Stimulated activated CD8-positive, alpha-beta memory T cell treated with anti-CD3 and anti-CD28 coated beads, Interleukin-12 subunit alpha, Interleukin-12 subunit beta, amount 100 ng/mL, for 1 hour (primary cell): Measurements from ENCODE around the gene C20orf173.

Experiments used
- DNase-seq: peaks from one replicate; pipeline ENCODE4 v3.0.0-alpha.2; 2020; ENCODE audit warnings: low read depth

The C20orf173 gene

DNA sequence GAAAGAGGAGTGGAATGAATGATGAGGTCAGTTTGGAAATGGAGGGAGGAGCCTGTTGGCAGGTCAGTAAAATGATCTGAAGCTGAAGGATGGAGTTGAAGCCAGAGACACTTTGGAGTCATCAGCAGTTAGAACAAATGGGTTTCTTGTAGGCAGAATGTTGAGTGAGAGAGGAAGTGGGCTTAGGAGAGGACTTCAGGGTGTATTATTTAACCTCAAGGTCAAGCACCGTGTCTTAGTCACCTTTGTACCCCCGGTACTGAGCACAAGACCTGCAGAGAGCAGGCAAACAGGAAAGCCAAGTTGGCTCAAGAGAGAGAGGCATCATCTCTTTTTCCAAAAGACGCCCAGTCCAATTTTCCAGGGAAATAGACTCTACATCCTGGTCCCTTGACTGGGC, 23.3 kb downstream of the C20orf173 start:
- no peak for DNase-seq

DNA sequence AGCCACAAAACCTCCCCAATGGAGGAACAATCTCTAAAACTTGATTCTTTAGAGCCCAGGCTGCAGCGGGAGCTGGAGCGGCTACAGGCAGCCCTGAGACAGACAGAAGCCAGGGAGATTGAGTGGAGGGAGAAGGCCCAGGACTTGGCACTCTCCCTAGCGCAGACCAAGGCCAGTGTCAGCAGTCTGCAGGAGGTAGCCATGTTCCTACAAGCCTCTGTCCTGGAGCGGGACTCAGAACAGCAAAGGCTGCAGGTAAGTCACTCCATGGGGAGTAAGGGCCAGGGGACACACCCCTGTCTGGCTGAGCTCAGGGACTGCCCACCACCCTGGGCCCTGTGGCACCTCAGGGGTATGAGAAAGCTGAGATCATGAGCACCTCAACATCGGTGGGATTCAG, 24.7 kb downstream of the C20orf173 start:
- DNase-seq, result no peak

DNA sequence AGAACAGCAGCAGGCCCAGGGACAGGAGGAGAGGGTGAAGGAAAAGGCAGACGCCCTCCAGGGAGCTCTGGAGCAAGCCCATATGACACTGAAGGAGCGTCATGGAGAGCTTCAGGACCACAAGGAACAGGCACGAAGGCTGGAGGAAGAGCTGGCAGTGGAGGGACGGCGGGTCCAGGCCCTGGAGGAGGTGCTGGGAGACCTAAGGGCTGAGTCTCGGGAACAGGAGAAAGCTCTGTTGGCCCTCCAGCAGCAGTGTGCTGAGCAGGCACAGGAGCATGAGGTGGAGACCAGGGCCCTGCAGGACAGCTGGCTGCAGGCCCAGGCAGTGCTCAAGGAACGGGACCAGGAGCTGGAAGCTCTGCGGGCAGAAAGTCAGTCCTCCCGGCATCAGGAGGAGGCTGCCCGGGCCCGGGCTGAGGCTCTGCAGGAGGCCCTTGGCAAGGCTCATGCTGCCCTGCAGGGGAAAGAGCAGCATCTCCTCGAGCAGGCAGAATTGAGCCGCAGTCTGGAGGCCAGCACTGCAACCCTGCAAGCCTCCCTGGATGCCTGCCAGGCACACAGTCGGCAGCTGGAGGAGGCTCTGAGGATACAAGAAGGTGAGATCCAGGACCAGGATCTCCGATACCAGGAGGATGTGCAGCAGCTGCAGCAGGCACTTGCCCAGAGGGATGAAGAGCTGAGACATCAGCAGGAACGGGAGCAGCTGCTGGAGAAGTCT, 25.5 kb downstream of the C20orf173 start:
- DNase-seq, result no peak

DNA sequence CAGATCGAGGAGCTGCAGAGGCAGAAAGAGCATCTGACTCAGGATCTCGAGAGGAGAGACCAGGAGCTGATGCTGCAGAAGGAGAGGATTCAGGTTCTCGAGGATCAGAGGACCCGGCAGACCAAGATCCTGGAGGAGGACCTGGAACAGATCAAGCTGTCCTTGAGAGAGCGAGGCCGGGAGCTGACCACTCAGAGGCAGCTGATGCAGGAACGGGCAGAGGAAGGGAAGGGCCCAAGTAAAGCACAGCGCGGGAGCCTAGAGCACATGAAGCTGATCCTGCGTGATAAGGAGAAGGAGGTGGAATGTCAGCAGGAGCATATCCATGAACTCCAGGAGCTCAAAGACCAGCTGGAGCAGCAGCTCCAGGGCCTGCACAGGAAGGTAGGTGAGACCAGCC, 26.2 kb downstream of the C20orf173 start:
- no peak for DNase-seq

DNA sequence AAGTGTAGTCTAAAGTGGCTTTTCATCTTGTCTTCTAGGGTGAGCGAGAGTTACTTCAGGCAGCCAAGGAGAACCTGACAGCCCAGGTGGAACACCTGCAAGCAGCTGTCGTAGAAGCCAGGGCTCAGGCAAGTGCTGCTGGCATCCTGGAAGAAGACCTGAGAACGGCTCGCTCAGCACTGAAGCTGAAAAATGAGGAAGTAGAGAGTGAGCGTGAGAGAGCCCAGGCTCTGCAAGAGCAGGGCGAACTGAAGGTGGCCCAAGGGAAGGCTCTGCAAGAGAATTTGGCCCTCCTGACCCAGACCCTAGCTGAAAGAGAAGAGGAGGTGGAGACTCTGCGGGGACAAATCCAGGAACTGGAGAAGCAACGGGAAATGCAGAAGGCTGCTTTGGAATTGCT, 27.1 kb downstream of the C20orf173 start:
- no peak for DNase-seq

DNA sequence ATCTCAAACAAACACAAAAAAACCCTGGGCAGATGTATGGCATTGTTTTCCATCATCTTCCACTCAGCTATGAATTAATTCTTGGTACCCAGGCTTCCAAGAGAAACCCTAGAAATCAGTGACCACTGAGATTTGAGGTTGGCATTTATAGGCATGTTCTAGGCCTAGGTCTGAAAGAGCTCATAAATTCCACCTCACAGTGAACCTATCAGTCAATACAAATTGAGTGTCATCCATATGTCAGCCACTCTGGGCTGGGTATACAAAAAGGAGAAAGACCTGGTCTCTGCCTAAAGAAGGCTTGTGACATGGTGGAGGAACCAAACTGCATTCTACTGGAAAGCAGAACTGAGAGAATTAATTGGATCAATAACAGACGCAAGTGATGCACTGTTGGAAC, 30.2 kb downstream of the C20orf173 start:
- DNase-seq, result no peak

DNA sequence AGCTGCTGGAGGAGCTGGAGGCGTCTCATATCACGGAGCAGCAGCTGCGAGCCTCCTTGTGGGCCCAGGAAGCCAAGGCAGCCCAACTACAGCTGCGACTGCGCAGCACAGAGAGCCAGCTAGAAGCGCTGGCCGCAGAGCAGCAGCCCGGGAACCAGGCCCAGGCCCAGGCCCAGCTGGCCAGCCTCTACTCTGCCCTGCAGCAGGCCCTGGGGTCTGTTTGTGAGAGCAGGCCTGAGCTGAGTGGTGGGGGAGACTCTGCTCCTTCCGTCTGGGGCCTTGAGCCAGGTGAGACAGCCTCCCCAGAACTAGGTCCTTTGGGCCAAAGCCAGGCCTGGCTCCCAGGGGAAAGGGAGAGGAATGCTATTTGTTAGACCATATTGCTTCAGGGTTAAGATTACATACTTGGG, 31.7 kb downstream of the C20orf173 start:
- no peak for DNase-seq

DNA sequence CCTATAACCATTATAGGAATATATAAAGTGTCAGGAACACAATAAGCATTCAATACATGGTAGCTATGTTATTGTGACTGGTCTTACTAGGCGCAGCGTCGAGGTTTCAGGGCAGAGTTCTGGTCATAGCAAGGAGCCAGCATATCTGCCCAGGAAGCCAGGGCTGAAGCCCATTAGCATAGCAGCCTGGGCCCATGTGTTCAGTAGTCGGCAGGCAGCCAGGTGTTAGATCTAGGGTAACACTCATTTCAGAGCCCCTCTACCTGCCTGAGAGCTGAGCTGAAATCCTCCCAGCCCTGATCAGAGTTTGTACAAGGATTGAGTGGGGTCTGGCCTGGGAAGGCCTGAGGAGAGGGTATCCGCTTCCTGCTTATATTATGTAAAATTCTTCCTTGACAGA, 32.1 kb downstream of the C20orf173 start:
- DNase-seq, result no peak

DNA sequence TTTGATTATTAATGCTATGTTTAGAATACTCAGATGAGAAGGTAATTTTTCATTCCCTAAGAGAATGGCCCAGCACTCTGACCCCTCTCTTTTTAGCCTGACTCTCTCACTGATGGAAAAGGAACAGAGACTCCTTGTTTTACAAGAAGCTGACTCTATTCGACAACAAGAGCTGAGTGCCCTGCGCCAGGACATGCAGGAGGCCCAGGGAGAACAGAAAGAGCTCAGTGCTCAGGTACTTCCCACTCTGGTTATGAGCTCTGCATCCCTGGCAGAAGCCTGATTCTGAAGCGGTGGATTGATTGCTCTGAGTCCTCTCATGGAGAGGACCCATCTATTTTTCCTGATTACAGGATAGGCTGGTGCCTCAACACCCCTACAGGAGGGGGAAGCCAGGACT, 33.0 kb downstream of the C20orf173 start:
- DNase-seq, result no peak

DNA sequence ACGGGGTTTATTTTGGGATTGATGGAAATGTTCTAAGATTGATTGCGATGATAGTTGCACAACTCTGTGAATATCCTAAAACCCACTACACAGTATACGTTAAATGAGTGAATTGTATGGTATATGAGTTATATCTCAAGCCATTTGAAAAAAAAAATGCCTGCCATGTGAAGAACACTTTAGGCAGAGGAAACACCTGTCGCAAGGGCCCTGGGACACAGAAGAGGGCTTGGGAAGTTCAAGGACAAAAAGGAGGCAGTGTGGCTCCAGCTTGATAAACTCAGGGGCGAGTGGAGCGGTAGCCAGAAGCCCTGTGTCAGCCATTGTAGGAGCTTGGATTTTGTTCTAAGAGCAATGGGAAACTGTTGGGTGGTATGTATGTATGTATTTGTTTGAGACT, 37.1 kb downstream of the C20orf173 start:
- DNase-seq, result no peak

DNA sequence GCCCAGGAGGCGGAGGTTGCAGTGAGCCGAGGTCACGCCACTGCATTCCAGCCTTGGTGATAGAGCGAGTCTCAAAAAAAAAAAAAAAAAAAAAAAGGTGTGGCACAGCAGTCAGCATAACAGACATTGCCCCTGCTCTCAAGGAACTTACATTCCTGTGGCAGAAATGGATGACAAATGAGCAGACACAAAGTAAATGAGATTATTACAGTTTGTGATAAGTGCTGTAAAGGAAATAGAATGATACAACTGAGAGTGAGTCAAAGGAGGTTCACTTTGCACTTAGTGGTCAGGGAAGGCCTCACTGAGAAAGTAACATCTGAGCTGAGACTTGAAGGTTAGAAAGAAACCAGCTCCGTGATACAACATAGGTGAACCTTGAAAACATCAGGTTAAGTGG, 37.6 kb downstream of the C20orf173 start:
- DNase-seq, result no peak

DNA sequence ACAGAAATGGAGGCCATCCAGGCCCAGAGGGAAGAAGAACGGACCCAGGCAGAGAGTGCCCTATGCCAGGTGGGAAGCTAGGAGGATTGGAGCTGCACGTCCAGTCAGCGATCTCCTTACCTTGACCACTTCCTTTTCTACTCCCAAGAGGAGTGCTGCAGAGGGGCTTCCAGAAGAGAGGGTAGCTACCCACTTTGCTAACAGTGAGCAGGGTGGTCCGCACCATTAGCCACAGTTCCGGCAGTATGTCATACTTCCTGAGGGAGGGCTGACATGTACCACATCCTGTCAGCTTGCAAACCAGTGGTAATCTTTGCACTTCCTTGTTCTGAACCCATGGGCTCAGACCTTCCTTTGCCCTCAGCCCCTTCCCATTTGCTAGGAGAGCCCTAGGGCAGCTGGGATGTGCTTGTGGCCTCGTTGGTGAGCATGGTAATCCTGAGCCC, 38.7 kb downstream of the C20orf173 start:
- DNase-seq, result peak; percentile 49

DNA sequence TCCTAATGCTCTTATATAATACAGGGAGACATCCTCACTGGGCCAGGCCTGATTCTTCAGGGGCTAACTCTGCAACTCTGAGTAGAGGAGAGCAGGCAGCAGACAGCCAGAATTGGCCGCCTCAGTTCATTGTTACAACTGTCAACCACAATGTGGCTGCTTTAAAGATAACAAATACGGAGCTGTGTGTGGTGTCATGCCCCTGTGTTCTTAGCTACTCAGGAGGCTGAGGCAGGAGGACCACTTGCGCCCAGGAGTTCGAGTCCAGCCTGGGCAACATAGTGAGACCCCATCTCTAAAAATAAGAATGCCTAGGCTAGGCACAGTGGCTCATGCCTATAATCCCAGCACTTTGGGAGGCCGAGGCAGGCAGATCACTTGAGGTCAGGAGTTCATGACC, 39.7 kb downstream of the C20orf173 start:
- no peak for DNase-seq

DNA sequence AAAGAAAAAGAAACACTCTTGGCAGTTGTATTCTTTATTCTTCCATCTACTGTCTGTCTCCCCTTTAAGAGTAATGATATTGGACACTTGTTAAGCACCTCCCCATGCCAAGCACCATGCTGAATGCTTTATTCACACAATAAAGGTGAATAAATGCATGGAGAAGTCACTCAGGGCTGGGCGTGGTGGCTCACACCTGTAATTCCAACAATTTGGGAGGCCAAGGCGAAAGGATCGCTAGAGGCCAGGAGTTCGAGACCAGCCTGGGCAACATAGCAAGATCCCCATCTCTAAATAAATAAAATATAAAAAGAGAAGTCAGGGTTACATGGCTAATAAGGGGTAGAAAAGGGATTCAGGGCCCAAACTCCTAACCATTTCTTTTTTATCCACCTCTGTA, 42.0 kb downstream of the C20orf173 start:
- no peak for DNase-seq

DNA sequence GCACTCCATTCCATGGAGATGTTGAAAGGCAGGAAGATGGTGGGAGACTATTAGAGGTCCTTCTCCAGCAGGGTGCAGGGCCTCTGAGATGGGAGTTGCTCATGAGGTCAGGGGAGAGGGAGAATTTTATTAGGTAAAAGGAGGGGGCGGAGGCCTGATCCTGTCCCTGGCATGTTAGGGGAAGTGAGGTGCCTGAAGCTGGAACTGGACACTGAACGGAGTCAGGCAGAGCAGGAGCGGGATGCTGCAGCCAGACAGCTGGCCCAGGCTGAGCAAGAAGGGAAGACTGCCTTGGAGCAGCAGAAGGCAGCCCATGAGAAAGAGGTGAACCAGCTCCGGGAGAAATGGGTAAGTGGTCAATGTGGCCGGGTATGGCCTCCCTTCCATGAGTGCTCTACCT, 49.7 kb downstream of the C20orf173 start:
- no peak for DNase-seq

DNA sequence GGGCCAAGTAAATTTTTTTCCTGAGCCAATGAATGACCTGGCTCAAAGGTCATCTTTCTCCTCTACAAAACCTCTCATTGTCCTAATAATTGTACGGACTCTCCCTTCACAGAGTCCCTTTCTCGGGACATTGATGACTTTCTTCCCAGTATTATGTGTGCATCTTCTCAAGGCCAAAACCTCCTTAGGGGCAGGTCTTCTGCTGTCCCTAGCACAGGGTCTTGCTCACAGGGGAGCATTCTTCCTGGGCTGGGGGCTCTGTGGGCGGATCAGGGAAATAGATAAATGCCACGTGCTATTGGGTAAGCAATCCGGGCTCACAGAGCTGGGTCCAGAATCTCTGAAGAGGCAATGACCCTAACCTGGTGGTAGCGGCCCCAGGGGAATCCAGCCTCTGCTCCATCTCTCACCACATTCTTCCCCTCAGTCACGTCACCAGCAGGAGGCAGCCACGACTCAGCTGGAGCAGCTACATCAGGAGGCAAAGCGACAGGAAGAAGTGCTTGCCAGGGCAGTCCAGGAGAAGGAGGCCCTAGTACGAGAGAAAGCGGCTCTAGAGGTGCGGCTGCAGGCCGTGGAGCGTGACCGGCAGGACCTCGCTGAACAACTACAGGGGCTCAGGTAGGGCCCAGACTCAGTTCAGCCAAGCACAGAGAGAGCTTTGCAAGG, 50.5 kb downstream of the C20orf173 start:
- no peak for DNase-seq
